SK-N-SH (cell line): Measurements from ENCODE around the gene DOK4. TPM values are rescaled to one million over a fixed set of nuclear protein-coding genes. Genes with fewer than 3 reads are reported as not detected.
"Not testable (repeated sequence)": the region's sequence is repeated elsewhere in the genome, so short reads cannot be mapped to it uniquely, and the experiment has no call there.

Experiments
- CTCF ChIA-PET: fragments of 300-600, 350-600 bp; formaldehyde crosslinking; extraction: SDS; loops from one replicate; lab custom pipeline; 2021; lab: Yijun Ruan, JAX
- POLR2A ChIA-PET: fragments of 350-600 bp; sonication (Branson Sonifier 250); formaldehyde crosslinking; extraction: SDS; loops from one replicate; lab custom pipeline; 2020; ENCODE audit warnings: antibody characterized with exemption, inconsistent platforms; lab: Yijun Ruan, JAX
- DNase-seq: peaks from one replicate; pipeline ENCODE4 v3.0.0; 2012
- H2AFZ ChIP-seq: fragments of 200-600 bp; sonication (generic); 2 replicates; pipeline ENCODE4 v1.8.1; 2016; ENCODE audit warnings: antibody characterized with exemption, mild to moderate bottlenecking, low read depth
- H3F3A ChIP-seq: fragments of 200-600 bp; sonication (generic); replicated peaks from 2 replicates; pipeline ENCODE3; 2016; ENCODE audit warnings: antibody characterized with exemption, mild to moderate bottlenecking; ENCODE audit not compliant: insufficient read depth
- H3K27ac ChIP-seq, 2 experiments: fragments of 200-500 bp in 1 of 2; fragments of 200-600 bp in 1 of 2; sonication (Bioruptor generic) in 1 of 2; sonication (generic), shearing (Covaris generic) in 1 of 2; 2 replicates each; pipeline versions ENCODE4 v1.5.1 to v1.6.1; 2014 to 2016; ENCODE audit warnings: low read depth in 2 of 2, inconsistent platforms in 1 of 2, low read length in 1 of 2, mild to moderate bottlenecking in 1 of 2, mixed read lengths in 1 of 2
- H3K27me3 ChIP-seq: fragments of 200-600 bp; sonication (generic), shearing (Covaris generic); 2 replicates; pipeline ENCODE4 v1.6.1; 2016; ENCODE audit warnings: mixed run types; ENCODE audit not compliant: insufficient read depth
- H3K36me3 ChIP-seq, 2 experiments: fragments of 200-500 bp in 1 of 2; fragments of 200-600 bp in 1 of 2; sonication (Bioruptor generic) in 1 of 2; sonication (generic) in 1 of 2; replicated peaks in 1 of 2; 2 replicates each; pipeline versions ENCODE3 to v1.5.1; 2014 to 2016; ENCODE audit warnings: low read length in 1 of 2, mild to moderate bottlenecking in 1 of 2; ENCODE audit not compliant: insufficient read depth in 2 of 2, control insufficient read depth in 1 of 2
- H3K4me1 ChIP-seq, 2 experiments: fragments of 200-500 bp in 1 of 2; fragments of 200-600 bp in 1 of 2; sonication (Bioruptor generic) in 1 of 2; sonication (generic), shearing (Covaris generic) in 1 of 2; 2 replicates each; pipeline versions ENCODE4 v1.5.1 to v1.6.1; 2014 to 2016; ENCODE audit warnings: low read depth in 1 of 2, low read length in 1 of 2, mixed run types in 1 of 2; ENCODE audit not compliant: insufficient read depth in 2 of 2, control insufficient read depth in 1 of 2
- H3K4me2 ChIP-seq: fragments of 200-600 bp; sonication (generic), shearing (Covaris generic); 2 replicates; pipeline ENCODE4 v1.6.1; 2017; ENCODE audit warnings: mixed run types
- H3K4me3 ChIP-seq, 2 experiments: fragments of 200-500 bp in 1 of 2; fragments of 200-600 bp in 1 of 2; sonication (Bioruptor generic) in 1 of 2; sonication (generic), shearing (Covaris generic) in 1 of 2; 2 replicates each; pipeline versions ENCODE4 v1.5.1 to v1.8.1; 2014 to 2016; ENCODE audit warnings: low read depth in 2 of 2, inconsistent platforms in 1 of 2, low read length in 1 of 2, mild to moderate bottlenecking in 1 of 2, mixed read lengths in 1 of 2, moderate library complexity in 1 of 2
- H3K79me2 ChIP-seq: fragments of 200-600 bp; sonication (generic); 2 replicates; pipeline ENCODE4 v1.8.1; 2017; ENCODE audit warnings: mild to moderate bottlenecking; ENCODE audit not compliant: insufficient read depth
- H3K9ac ChIP-seq: fragments of 200-600 bp; sonication (generic); 2 replicates; pipeline ENCODE4 v1.6.1; 2017; ENCODE audit warnings: mixed run types
- H3K9me2 ChIP-seq: fragments of 200-600 bp; sonication (generic); 2 replicates; pipeline ENCODE4 v1.6.1; 2017; ENCODE audit warnings: mixed run types
- H3K9me3 ChIP-seq: fragments of 200-600 bp; sonication (generic); 2 replicates; pipeline ENCODE4 v1.6.1; 2017; ENCODE audit warnings: mixed run types, mild to moderate bottlenecking, moderate library complexity
- H4K20me1 ChIP-seq: fragments of 200-600 bp; sonication (generic); 2 replicates; pipeline ENCODE4 v1.6.1; 2017; ENCODE audit warnings: mild to moderate bottlenecking, mixed run types; ENCODE audit not compliant: insufficient read depth
- ELF1 ChIP-seq: IDR thresholded peaks from 2 replicates; pipeline ENCODE4 v1.4.0; 2012
- FOSL2 ChIP-seq: IDR thresholded peaks from 2 replicates; pipeline ENCODE4 v1.4.0; 2012; ENCODE audit warnings: low read depth, mild to moderate bottlenecking, moderate library complexity, borderline replicate concordance
- RAD21 ChIP-seq: IDR thresholded peaks from 2 replicates; pipeline ENCODE4 v1.6.1; 2012; ENCODE audit warnings: mild to moderate bottlenecking, low read length
- REST ChIP-seq: IDR thresholded peaks from 2 replicates; pipeline ENCODE4 v1.6.1; 2012; ENCODE audit warnings: mild to moderate bottlenecking, low read depth, low read length, moderate library complexity
- RFX5 ChIP-seq: IDR thresholded peaks from 2 replicates; pipeline ENCODE4 v1.6.1; 2012; ENCODE audit warnings: mild to moderate bottlenecking, improper control_type of control experiment, low read length
- WGBS: methylation state at CpG from one replicate; pipeline ENCODE4 v1.1.6; 2017; ENCODE audit warnings: low lambda C conversion rate; 5-methylcytosine and 5-hydroxymethylcytosine counted together
- polyA plus RNA-seq, 3 experiments: library from polyadenylated mRNA; depleted of rRNA; stranded (reverse); fragments of >200 nt; gene quantifications; 2 replicates each; pipeline ENCODE4 v1.2.3, GENCODE V29; 2012

The DOK4 gene
- polyA plus RNA-seq, 1 of the 3 experiments (the other 2 are of a cell fraction): 28.4 TPM

GRCh38 chr16:57444711-57445110, 41.6 kb downstream of the DOK4 start:
- peaks cover 3 to 9% of the 10 kb centered on the region in 2 experiments; a peak in 2 of 4 replicates for H3K4me1 ChIP-seq
- H3K79me2 ChIP-seq: peaks cover 85% of the 10 kb centered on the region

GRCh38 chr16:57440551-57440950, 45.7 kb downstream of the DOK4 start:
- 95% methylated on average over 8 of the region's 8 CpGs for WGBS
- Histone ChIP-seq H3K36me3 (peaks cover 32 to 45% of the 10 kb centered on the region in 2 experiments), H3K79me2 (peaks cover 50% of the 10 kb centered on the region)
- H3K9me2 ChIP-seq, H3K9me3 ChIP-seq, H3K9ac ChIP-seq, H3K4me2 ChIP-seq, H3K4me1 ChIP-seq, H3K27me3 ChIP-seq, DNase-seq, H3F3A ChIP-seq, H3K4me3 ChIP-seq, POLR2A ChIA-PET, H4K20me1 ChIP-seq, H2AFZ ChIP-seq, H3K27ac ChIP-seq: not testable (repeated sequence)
- CTCF ChIA-PET: interaction anchor here (1.7 to 2.7 kb wide), 4 partner anchors 22 to 140 kb away, joined by 6 to 11 read pairs (median 10); partner anchors contain the start of gene POLR2C

More at GRCh38 chr16:57444711-57445110, 41.6 kb downstream of the DOK4 start:
- TF ChIP-seq ELF1 (no peak), RAD21 (no peak)
- no peak for DNase-seq
- Histone ChIP-seq H3K9ac (no peak overlapping the region), H3K36me3 (peaks cover 11 to 22% of the 10 kb centered on the region in 2 experiments), H2AFZ (no peak overlapping the region), H3K27me3 (no peaks in the 10 kb centered on the region), H3K9me2 (no peaks in the 10 kb centered on the region), H4K20me1 (no peaks in the 10 kb centered on the region), H3K4me3 (no peak overlapping the region), H3K4me2 (no peak overlapping the region), H3K27ac (no peak overlapping the region), H3F3A (no peaks in the 10 kb centered on the region), H3K9me3 (no peaks in the 10 kb centered on the region; the same call in 1 of the 2 replicates)
- ChIA-PET CTCF (interaction anchor here (1.4 to 9.2 kb wide), 6 partner anchors 17 to 352 kb away, joined by 3 to 53 read pairs (median 10); partner anchors contain the start of genes CPNE2 and POLR2C), POLR2A (interaction anchor here (1.0 kb wide), 1 partner anchor 18 kb away, joined by 4 read pairs; the partner anchor contains the start of gene POLR2C)
- WGBS: 95% methylated on average over 3 of the region's 3 CpGs

- H2AFZ ChIP-seq, H3K27me3 ChIP-seq, POLR2A ChIA-PET, DNase-seq, H4K20me1 ChIP-seq, H3K4me2 ChIP-seq, H3K4me3 ChIP-seq, H3F3A ChIP-seq, H3K9ac ChIP-seq, H3K9me2 ChIP-seq, H3K27ac ChIP-seq, H3K4me1 ChIP-seq, H3K9me3 ChIP-seq: not testable (repeated sequence)
- Histone ChIP-seq H3K79me2 (peaks cover 44% of the 10 kb centered on the region), H3K36me3 (peaks cover 36 to 46% of the 10 kb centered on the region in 2 experiments)
- CTCF ChIA-PET: interaction anchor here (0.7 to 2.7 kb wide), 7 partner anchors 18 to 347 kb away, joined by 3 to 9 read pairs (median 3); partner anchors contain the start of gene CPNE2
- 98% methylated on average over 8 of the region's 8 CpGs for WGBS
These were observed 46.3 kb downstream of the DOK4 start for GRCh38 chr16:57439947-57440346.

- Histone ChIP-seq H3K27me3 (no peaks in the 10 kb centered on the region), H2AFZ (no peak overlapping the region), H3K9me2 (no peaks in the 10 kb centered on the region), H3K4me1 (no peaks in the 10 kb centered on the region), H3K9me3 (no peaks in the 10 kb centered on the region), H3K27ac (no peak overlapping the region), H3K9ac (no peak overlapping the region), H4K20me1 (no peaks in the 10 kb centered on the region), H3K4me3 (no peak overlapping the region), H3K79me2 (peaks cover 3% of the 10 kb centered on the region; the same call in 1 of the 2 replicates), H3F3A (no peaks in the 10 kb centered on the region), H3K4me2 (no peak overlapping the region), H3K36me3 (peaks cover 69 to 73% of the 10 kb centered on the region in 2 experiments)
- POLR2A ChIA-PET: no interaction called here
- WGBS: 100% methylated on average over 1 of the region's 1 CpG
- no peak for DNase-seq
- CTCF ChIA-PET: interaction anchor here (0.9 to 2.9 kb wide), 4 partner anchors 10 to 135 kb away, joined by 3 to 10 read pairs (median 3); no protein-coding TSS in a partner anchor
- TF ChIP-seq FOSL2 (no peak), RFX5 (no peak), ELF1 (no peak), REST (no peak)
These were observed 50.5 kb downstream of the DOK4 start for GRCh38 chr16:57435838-57436237.
